GM10248 (cell line): ENCODE data around the gene NRBF2.

ENCODE experiments used
- CTCF ChIA-PET: fragments of 300-600 bp; sonication (Branson Sonifier 250); formaldehyde crosslinking; extraction: SDS; loops from one replicate; lab custom pipeline; 2021; ENCODE audit warnings: antibody characterized with exemption; lab: Yijun Ruan, JAX
- POLR2A ChIA-PET: fragments of 350-650 bp; sonication (Branson Sonifier 250); formaldehyde crosslinking; extraction: SDS; loops from one replicate; lab custom pipeline; 2020; ENCODE audit warnings: antibody characterized with exemption; lab: Yijun Ruan, JAX
- DNase-seq: peaks from one replicate; pipeline ENCODE4 v3.0.0; 2012; ENCODE audit errors: extremely low spot score
- CTCF ChIP-seq: IDR thresholded peaks from 2 replicates; pipeline ENCODE4 v1.5.1; 2012; ENCODE audit warnings: mild to moderate bottlenecking, low read depth; ENCODE audit errors: extremely low read depth, missing control alignments, control extremely low read depth

NRBF2 gene

GRCh38 chr10:63169624-63170023 lies 36.5 kb downstream of the NRBF2 start:
- ChIA-PET POLR2A (no interaction called here), CTCF (interaction anchor here (1.1 to 9.2 kb wide), 5 partner anchors 12 to 597 kb away, joined by 3 to 255 read pairs (median 92); no protein-coding TSS in a partner anchor)
- no peak for TF ChIP-seq CTCF
- DNase-seq: no peak

- TF ChIP-seq CTCF: no peak
- ChIA-PET POLR2A (no interaction called here), CTCF (interaction anchor here (1.0 to 9.2 kb wide), 6 partner anchors 11 to 548 kb away, joined by 3 to 255 read pairs (median 4); no protein-coding TSS in a partner anchor)
- no peak for DNase-seq
Observed at GRCh38 chr10:63171255-63171855, 38.2 kb downstream of the NRBF2 start.

- ChIA-PET CTCF (interaction anchor here (1.0 to 9.2 kb wide), 6 partner anchors 11 to 548 kb away, joined by 3 to 255 read pairs (median 4); no protein-coding TSS in a partner anchor), POLR2A (no interaction called here)
- no peak for DNase-seq
- TF ChIP-seq CTCF: no peak
Observed at GRCh38 chr10:63171926-63172325, 38.8 kb downstream of the NRBF2 start.

GRCh38 chr10:63173468-63174232 lies 40.5 kb downstream of the NRBF2 start:
- TF ChIP-seq CTCF: no peak
- CTCF ChIA-PET: interaction anchor here (0.9 to 1.7 kb wide), 6 partner anchors 12 to 546 kb away, joined by 3 to 5 read pairs (median 4); no protein-coding TSS in a partner anchor
- POLR2A ChIA-PET: no interaction called here
- peak; percentile 52 for DNase-seq

GRCh38 chr10:63175534-63175933 lies 42.4 kb downstream of the NRBF2 start:
- POLR2A ChIA-PET: no interaction called here
- TF ChIP-seq CTCF: no peak

GRCh38 chr10:63192826-63193225 lies 59.7 kb downstream of the NRBF2 start:
- ChIA-PET POLR2A (interaction anchor here (0.7 kb wide), 1 partner anchor 336 kb away, joined by 7 read pairs; no protein-coding TSS in a partner anchor), CTCF (no interaction called here)
- TF ChIP-seq CTCF: no peak
- DNase-seq: no peak

More at GRCh38 chr10:63175534-63175933, 42.4 kb downstream of the NRBF2 start:
- CTCF ChIA-PET: interaction anchor here (0.8 to 1.8 kb wide), 2 partner anchors 17 to 545 kb away, joined by 4 to 6 read pairs; no protein-coding TSS in a partner anchor
- no peak for DNase-seq
